Measurements from ENCODE around the gene CHD9.
A peak's percentile ranks its signal among the peaks of the same experiment; 100 is the strongest.

CHD9 gene

GRCh38 chr16:53209429-53209828 is 154.6 kb downstream of the CHD9 start:
- Histone ChIP-seq H3K14ac (ENCODE audit: low read length) (no peak overlapping the region), H3K18ac (ENCODE audit: low read length) (no peak overlapping the region), H2BK12ac (ENCODE audit: low read length) (no peak overlapping the region), H3K4me2 (ENCODE audit: insufficient read depth, low read length, poor library complexity, severe bottlenecking) (peak overlapping the region; percentile 28), H3K36me3 (replicated peaks in 1 of 2; ENCODE audit: control insufficient read depth in 2 of 2, insufficient read depth in 2 of 2, low read length in 2 of 2) (peaks cover 0 to 48% of the 10 kb centered on the region in 2 donors), H2BK120ac (ENCODE audit: low read depth, low read length) (no peak overlapping the region), H3K4me3 (ENCODE audit: low read length in 2 of 2) (peak overlapping the region; percentile 53 to 78), H2AFZ (ENCODE audit: low read length) (no peak overlapping the region), H4K8ac (ENCODE audit: low read depth, low read length) (no peak overlapping the region), H2BK15ac (ENCODE audit: low read length) (no peak overlapping the region), H3K27me3 (ENCODE audit: control insufficient read depth in 3 of 3, insufficient read depth in 3 of 3, low read depth in 1 of 3, low read length in 3 of 3) (no peaks in the 10 kb centered on the region), H2BK5ac (ENCODE audit: low read length) (no peak overlapping the region), H3K4ac (ENCODE audit: low read length) (no peak overlapping the region), H2AK5ac (ENCODE audit: low read depth, low read length) (no peak overlapping the region), H4K91ac (ENCODE audit: low read depth, low read length, poor library complexity) (no peak overlapping the region), H3K27ac (replicated peaks; ENCODE audit: low read length) (no peak overlapping the region), H3K79me1 (ENCODE audit: low read depth, low read length) (no peaks in the 10 kb centered on the region), H3K9me3 (replicated peaks in 1 of 2; ENCODE audit: control insufficient read depth in 2 of 2, insufficient read depth in 1 of 2, low read depth in 1 of 2, low read length in 2 of 2) (peaks cover 0 to 7% of the 10 kb centered on the region in 2 donors), H3K4me1 (ENCODE audit: control insufficient read depth in 2 of 2, insufficient read depth in 1 of 2, low read depth in 1 of 2, low read length in 2 of 2) (peaks cover 0 to 9% of the 10 kb centered on the region in 2 donors), H3K9ac (ENCODE audit: low read depth, low read length, poor library complexity) (no peak overlapping the region), H3K23ac (ENCODE audit: low read depth, low read length, poor library complexity) (no peak overlapping the region)
- no peak for DNase-seq (ENCODE audit: low spot score)
- WGBS, 2 donors (ENCODE audit: extremely low coverage in 2 of 2, insufficient read length in 2 of 2, insufficient replicate concordance in 1 of 2): no CpG with 5 or more reads among the region's 5 CpGs

GRCh38 chr16:53209877-53210276 is 155.1 kb downstream of the CHD9 start:
- H2BK5ac ChIP-seq (ENCODE audit: low read length): no peak overlapping the region
- H3K23ac ChIP-seq (ENCODE audit: low read depth, low read length, poor library complexity): no peak overlapping the region
- H2BK120ac ChIP-seq (ENCODE audit: low read depth, low read length): no peak overlapping the region
- no peak overlapping the region for H4K91ac ChIP-seq (ENCODE audit: low read depth, low read length, poor library complexity)
- H3K79me1 ChIP-seq (ENCODE audit: low read depth, low read length): no peaks in the 10 kb centered on the region
- H3K14ac ChIP-seq (ENCODE audit: low read length): no peak overlapping the region
- DNase-seq (ENCODE audit: low spot score): no peak
- H3K9ac ChIP-seq (ENCODE audit: low read depth, low read length, poor library complexity): no peak overlapping the region
- peaks cover 0 to 9% of the 10 kb centered on the region in 2 donors for H3K9me3 ChIP-seq (replicated peaks in 1 of 2; ENCODE audit: control insufficient read depth in 2 of 2, insufficient read depth in 1 of 2, low read depth in 1 of 2, low read length in 2 of 2)
- H4K8ac ChIP-seq (ENCODE audit: low read depth, low read length): no peak overlapping the region
- no peak overlapping the region for H2BK15ac ChIP-seq (ENCODE audit: low read length)
- no peak overlapping the region for H2BK12ac ChIP-seq (ENCODE audit: low read length)
- H3K36me3 ChIP-seq (replicated peaks in 1 of 2; ENCODE audit: control insufficient read depth in 2 of 2, insufficient read depth in 2 of 2, low read length in 2 of 2): peaks cover 0 to 52% of the 10 kb centered on the region in 2 donors
- H2AK5ac ChIP-seq (ENCODE audit: low read depth, low read length): no peak overlapping the region
- no peak overlapping the region for H3K4me2 ChIP-seq (ENCODE audit: insufficient read depth, low read length, poor library complexity, severe bottlenecking)
- H3K27ac ChIP-seq (replicated peaks; ENCODE audit: low read length): no peak overlapping the region
- 100% methylated on average over 1 of the region's 2 CpGs; no CpG with 5 or more reads in 1 of the 2 donors for WGBS, 2 donors (ENCODE audit: extremely low coverage in 2 of 2, insufficient read length in 2 of 2, insufficient replicate concordance in 1 of 2)
- H3K18ac ChIP-seq (ENCODE audit: low read length): no peak overlapping the region
- peak overlapping the region in 1 of 2 donors; percentile 53 for H3K4me3 ChIP-seq (ENCODE audit: low read length in 2 of 2)
- no peak overlapping the region for H2AFZ ChIP-seq (ENCODE audit: low read length)
- H3K4ac ChIP-seq (ENCODE audit: low read length): no peak overlapping the region
- peaks cover 0 to 9% of the 10 kb centered on the region in 2 donors for H3K4me1 ChIP-seq (ENCODE audit: control insufficient read depth in 2 of 2, insufficient read depth in 1 of 2, low read depth in 1 of 2, low read length in 2 of 2)
- H3K27me3 ChIP-seq (ENCODE audit: control insufficient read depth in 3 of 3, insufficient read depth in 3 of 3, low read depth in 1 of 3, low read length in 3 of 3): no peaks in the 10 kb centered on the region

- peaks cover 0 to 65% of the 10 kb centered on the region in 2 donors for H3K36me3 ChIP-seq (replicated peaks in 1 of 2; ENCODE audit: control insufficient read depth in 2 of 2, insufficient read depth in 2 of 2, low read length in 2 of 2)
- H4K91ac ChIP-seq (ENCODE audit: low read depth, low read length, poor library complexity): no peak overlapping the region
- H3K4me1 ChIP-seq (ENCODE audit: control insufficient read depth in 2 of 2, insufficient read depth in 1 of 2, low read depth in 1 of 2, low read length in 2 of 2): peaks cover 0 to 9% of the 10 kb centered on the region in 2 donors
- no peak overlapping the region for H4K8ac ChIP-seq (ENCODE audit: low read depth, low read length)
- no peak overlapping the region for H3K14ac ChIP-seq (ENCODE audit: low read length)
- H2BK15ac ChIP-seq (ENCODE audit: low read length): no peak overlapping the region
- no peak overlapping the region for H2AK5ac ChIP-seq (ENCODE audit: low read depth, low read length)
- H3K23ac ChIP-seq (ENCODE audit: low read depth, low read length, poor library complexity): no peak overlapping the region
- H3K27ac ChIP-seq (replicated peaks; ENCODE audit: low read length): no peak overlapping the region
- H3K4me3 ChIP-seq (ENCODE audit: low read length in 2 of 2): peak overlapping the region in 1 of 2 donors; percentile 53
- H3K9me3 ChIP-seq (replicated peaks in 1 of 2; ENCODE audit: control insufficient read depth in 2 of 2, insufficient read depth in 1 of 2, low read depth in 1 of 2, low read length in 2 of 2): peaks cover 0 to 9% of the 10 kb centered on the region in 2 donors
- 100% methylated on average over 1 of the region's 3 CpGs for WGBS, 2 donors (ENCODE audit: extremely low coverage in 2 of 2, insufficient read length in 2 of 2, insufficient replicate concordance in 1 of 2)
- no peaks in the 10 kb centered on the region for H3K79me1 ChIP-seq (ENCODE audit: low read depth, low read length)
- no peak overlapping the region for H2AFZ ChIP-seq (ENCODE audit: low read length)
- no peak overlapping the region for H2BK120ac ChIP-seq (ENCODE audit: low read depth, low read length)
- H3K27me3 ChIP-seq (ENCODE audit: control insufficient read depth in 3 of 3, insufficient read depth in 3 of 3, low read depth in 1 of 3, low read length in 3 of 3): no peaks in the 10 kb centered on the region
- no peak overlapping the region for H3K4ac ChIP-seq (ENCODE audit: low read length)
- no peak overlapping the region for H3K18ac ChIP-seq (ENCODE audit: low read length)
- H2BK12ac ChIP-seq (ENCODE audit: low read length): no peak overlapping the region
- DNase-seq (ENCODE audit: low spot score): no peak
- H2BK5ac ChIP-seq (ENCODE audit: low read length): no peak overlapping the region
- H3K9ac ChIP-seq (ENCODE audit: low read depth, low read length, poor library complexity): no peak overlapping the region
- no peak overlapping the region for H3K4me2 ChIP-seq (ENCODE audit: insufficient read depth, low read length, poor library complexity, severe bottlenecking)
These were observed 156.5 kb downstream of the CHD9 start for GRCh38 chr16:53211253-53211652.

DNA sequence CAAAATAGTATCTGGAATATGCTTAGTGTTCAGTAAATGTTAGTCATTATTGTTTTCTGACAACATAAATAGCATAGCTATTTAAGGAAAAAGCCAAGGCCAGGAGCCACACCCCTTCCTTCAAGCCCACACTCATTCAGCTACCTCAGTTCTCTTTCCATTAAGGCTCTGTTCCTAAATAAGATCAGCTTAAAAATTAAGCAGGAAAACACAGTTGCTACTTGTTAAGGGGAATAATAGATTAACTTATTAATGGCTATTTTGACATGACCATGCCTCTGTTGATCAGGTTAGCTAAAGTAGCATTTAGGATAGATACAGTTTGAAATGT is 158.1 kb downstream of the CHD9 start:
- Histone ChIP-seq H2BK5ac (ENCODE audit: low read length) (no peak overlapping the region), H3K36me3 (replicated peaks in 1 of 2; ENCODE audit: control insufficient read depth in 2 of 2, insufficient read depth in 2 of 2, low read length in 2 of 2) (peaks cover 0 to 81% of the 10 kb centered on the region in 2 donors), H3K79me1 (ENCODE audit: low read depth, low read length) (no peaks in the 10 kb centered on the region), H3K9ac (ENCODE audit: low read depth, low read length, poor library complexity) (no peak overlapping the region), H3K4me2 (ENCODE audit: insufficient read depth, low read length, poor library complexity, severe bottlenecking) (no peak overlapping the region), H2BK120ac (ENCODE audit: low read depth, low read length) (no peak overlapping the region), H3K4me3 (ENCODE audit: low read length in 2 of 2) (no peak overlapping the region), H3K27me3 (ENCODE audit: control insufficient read depth in 3 of 3, insufficient read depth in 3 of 3, low read depth in 1 of 3, low read length in 3 of 3) (no peaks in the 10 kb centered on the region), H2BK15ac (ENCODE audit: low read length) (no peak overlapping the region), H3K23ac (ENCODE audit: low read depth, low read length, poor library complexity) (no peak overlapping the region), H2AFZ (ENCODE audit: low read length) (no peak overlapping the region), H2BK12ac (ENCODE audit: low read length) (no peak overlapping the region), H4K91ac (ENCODE audit: low read depth, low read length, poor library complexity) (no peak overlapping the region), H3K4ac (ENCODE audit: low read length) (no peak overlapping the region), H3K14ac (ENCODE audit: low read length) (no peak overlapping the region), H3K4me1 (ENCODE audit: control insufficient read depth in 2 of 2, insufficient read depth in 1 of 2, low read depth in 1 of 2, low read length in 2 of 2) (peaks cover 0 to 2% of the 10 kb centered on the region in 2 donors), H3K27ac (replicated peaks; ENCODE audit: low read length) (no peak overlapping the region), H2AK5ac (ENCODE audit: low read depth, low read length) (no peak overlapping the region), H4K8ac (ENCODE audit: low read depth, low read length) (no peak overlapping the region), H3K18ac (ENCODE audit: low read length) (no peak overlapping the region), H3K9me3 (replicated peaks in 1 of 2; ENCODE audit: control insufficient read depth in 2 of 2, insufficient read depth in 1 of 2, low read depth in 1 of 2, low read length in 2 of 2) (peaks cover 0 to 9% of the 10 kb centered on the region in 2 donors)
- DNase-seq (ENCODE audit: low spot score): no peak

Measured in neuronal stem cell (in vitro differentiated cells).